PC-3 (cell line): ENCODE results near the gene SATL1. TPM values are rescaled to one million over a fixed set of nuclear protein-coding genes. Genes with fewer than 3 reads are reported as not detected.
"Not testable (repeated sequence)": the region's sequence is repeated elsewhere in the genome, so short reads cannot be mapped to it uniquely, and the experiment has no call there.

Source experiments
- ATAC-seq: fragments of 200-7000 bp; cut with Tn5 transposase; 2 replicates; pipeline ENCODE4 v1.9.1; 2020; ENCODE audit warnings: mild to moderate bottlenecking, moderate library complexity
- Bru-seq: library from RNA; stranded (reverse); fragments of 400-500 nt; gene quantifications from one replicate; lab custom pipeline; 2021; lab: Mats Ljungman, UMichigan
- BruChase-seq, 2 experiments: library from RNA; stranded (reverse); fragments of 400-500 nt; gene quantifications; one replicate each; lab custom pipeline; 2021; lab: Mats Ljungman, UMichigan
- BruUV-seq: library from RNA; stranded (reverse); fragments of 400-500 nt; replicated peaks from 2 replicates; lab custom pipeline; 2021; lab: Mats Ljungman, UMichigan
- CTCF ChIA-PET: fragments of 300-600 bp; sonication (Branson Sonifier 250); formaldehyde crosslinking; loops from one replicate; lab custom pipeline; 2022; ENCODE audit warnings: antibody characterized with exemption; lab: Charles Lee
- POLR2A ChIA-PET: fragments of 300-600 bp; sonication (Branson Sonifier 250); formaldehyde crosslinking; loops from one replicate; lab custom pipeline; 2022; ENCODE audit warnings: antibody characterized with exemption; ENCODE audit not compliant: unreplicated experiment; lab: Charles Lee
- DNase-seq: peaks from one replicate; pipeline ENCODE4 v3.0.0-alpha.2; 2015
- H2AFZ ChIP-seq: fragments of 300-600 bp; sonication (generic); 2 replicates; pipeline ENCODE4 v1.6.0; 2016; ENCODE audit warnings: antibody characterized with exemption, low read length
- H3F3A ChIP-seq: fragments of 300-600 bp; sonication (generic); one replicate; pipeline ENCODE4 v1.6.0; 2017; ENCODE audit warnings: antibody characterized with exemption, low read length, control low read depth, mild to moderate bottlenecking; ENCODE audit not compliant: unreplicated experiment
- H3K27ac ChIP-seq: fragments of 300-600 bp; sonication (generic); 2 replicates; pipeline ENCODE4 v1.5.1; 2016; ENCODE audit warnings: mild to moderate bottlenecking, low read length
- H3K27me3 ChIP-seq: fragments of 300-600 bp; sonication (generic); 2 replicates; pipeline ENCODE4 v1.6.1; 2016; ENCODE audit warnings: low read length, mixed read lengths
- H3K36me3 ChIP-seq: fragments of 300-600 bp; sonication (generic); 2 replicates; pipeline ENCODE4 v1.6.1; 2016; ENCODE audit warnings: low read depth, mixed run types, low read length, mixed read lengths
- H3K4me1 ChIP-seq: fragments of 300-600 bp; sonication (generic); 2 replicates; pipeline ENCODE4 v1.5.1; 2016; ENCODE audit warnings: low read length; ENCODE audit not compliant: insufficient read depth
- H3K4me2 ChIP-seq: fragments of 300-600 bp; sonication (generic); 2 replicates; pipeline ENCODE4 v1.6.0; 2016; ENCODE audit warnings: low read length
- H3K4me3 ChIP-seq: fragments of 300-600 bp; sonication (generic); 2 replicates; pipeline ENCODE4 v1.5.1; 2016; ENCODE audit warnings: mild to moderate bottlenecking, low read length, mixed read lengths
- H3K79me2 ChIP-seq: fragments of 300-600 bp; sonication (generic); 2 replicates; pipeline ENCODE4 v1.6.1; 2017; ENCODE audit warnings: low read length, mixed read lengths
- H3K9ac ChIP-seq: fragments of 300-600 bp; sonication (generic); 2 replicates; pipeline ENCODE4 v1.6.0; 2016; ENCODE audit warnings: mild to moderate bottlenecking, low read length
- H3K9me2 ChIP-seq: fragments of 300-600 bp; sonication (generic); replicated peaks from 2 replicates; pipeline ENCODE4 v1.6.1; 2016; ENCODE audit warnings: mixed run types, low read length, mixed read lengths
- H3K9me3 ChIP-seq: fragments of 300-600 bp; sonication (generic); 2 replicates; pipeline ENCODE4 v1.6.1; 2016; ENCODE audit warnings: low read length, mixed read lengths
- H4K20me1 ChIP-seq: fragments of 300-600 bp; sonication (generic); 2 replicates; pipeline ENCODE4 v1.6.1; 2016; ENCODE audit warnings: low read length, mixed read lengths
- EZH2 ChIP-seq: fragments of 300-600 bp; sonication (generic); IDR thresholded peaks from one replicate; pipeline ENCODE4 v1.6.1; 2017; ENCODE audit warnings: antibody characterized with exemption, mild to moderate bottlenecking, low read length; ENCODE audit not compliant: unreplicated experiment
- EZH2phosphoT487 ChIP-seq: fragments of 300-600 bp; sonication (generic); IDR thresholded peaks from 2 replicates; pipeline ENCODE4 v1.6.1; 2018; ENCODE audit warnings: mild to moderate bottlenecking, antibody characterized with exemption, low read length, borderline replicate concordance
- intact Hi-C: fragments of 100-400 bp; cut with micrococcal nuclease; formaldehyde crosslinking; loops from 2 replicates; pipeline ENCODE4 v1.9.0; 2023
- long read RNA-seq: library from polyadenylated mRNA; unstranded; transcript quantifications from one replicate; pipeline ENCODE4 v2.0.0, GENCODE V29; 2021; ENCODE audit not compliant: unreplicated experiment
- total RNA-seq: library from RNA; depleted of rRNA; stranded (reverse); fragments of >200 nt; gene quantifications from 2 replicates; pipeline ENCODE4 v1.2.3, GENCODE V29; 2014; rRNA removed
- TF ChIP-seq, protein P1 (sequence below): fragments of 300-600 bp; sonication (generic); conservative IDR thresholded peaks from 2 replicates; pipeline ENCODE4 v1.5.1; 2017; ENCODE audit warnings: antibody characterized with exemption, low read depth, mild to moderate bottlenecking, low read length

The SATL1 gene, protein sequence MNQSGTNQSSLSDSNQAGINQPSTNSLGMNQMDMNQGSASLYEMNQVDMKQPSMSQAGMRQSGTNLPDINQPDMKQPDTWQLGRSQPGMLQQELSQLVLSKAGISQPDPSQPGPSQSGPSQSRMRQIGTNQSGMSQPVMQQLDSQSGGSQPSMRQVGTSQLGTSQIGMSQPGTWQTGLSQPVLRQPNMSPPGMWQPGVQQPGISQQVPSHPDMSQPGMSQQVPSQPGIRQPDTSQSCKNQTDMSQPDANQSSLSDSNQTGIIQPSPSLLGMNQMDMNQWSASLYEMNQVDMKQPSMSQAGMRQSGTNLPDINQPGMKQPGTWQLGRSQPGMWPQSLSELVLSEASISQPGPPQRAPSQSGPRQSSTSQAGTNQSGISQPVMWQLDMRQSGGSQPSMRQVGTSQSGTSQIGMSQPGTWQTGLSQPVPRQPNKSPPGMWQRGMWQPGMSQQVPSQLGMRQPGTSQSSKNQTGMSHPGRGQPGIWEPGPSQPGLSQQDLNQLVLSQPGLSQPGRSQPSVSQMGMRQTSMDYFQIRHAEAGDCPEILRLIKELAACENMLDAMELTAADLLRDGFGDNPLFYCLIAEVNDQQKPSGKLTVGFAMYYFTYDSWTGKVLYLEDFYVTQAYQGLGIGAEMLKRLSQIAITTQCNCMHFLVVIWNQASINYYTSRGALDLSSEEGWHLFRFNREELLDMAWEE
- total RNA-seq (not detected in 2 replicates), Bru-seq, nascent RNA (percentile 6 among the genes with signal in this experiment), BruChase-seq, experiment 1, labeled RNA remaining after a 6-hour chase (percentile 4 among the genes with signal in this experiment), BruChase-seq, experiment 2, labeled RNA remaining after a 2-hour chase (percentile 6 among the genes with signal in this experiment)
- long read RNA-seq: 0 reads

DNA sequence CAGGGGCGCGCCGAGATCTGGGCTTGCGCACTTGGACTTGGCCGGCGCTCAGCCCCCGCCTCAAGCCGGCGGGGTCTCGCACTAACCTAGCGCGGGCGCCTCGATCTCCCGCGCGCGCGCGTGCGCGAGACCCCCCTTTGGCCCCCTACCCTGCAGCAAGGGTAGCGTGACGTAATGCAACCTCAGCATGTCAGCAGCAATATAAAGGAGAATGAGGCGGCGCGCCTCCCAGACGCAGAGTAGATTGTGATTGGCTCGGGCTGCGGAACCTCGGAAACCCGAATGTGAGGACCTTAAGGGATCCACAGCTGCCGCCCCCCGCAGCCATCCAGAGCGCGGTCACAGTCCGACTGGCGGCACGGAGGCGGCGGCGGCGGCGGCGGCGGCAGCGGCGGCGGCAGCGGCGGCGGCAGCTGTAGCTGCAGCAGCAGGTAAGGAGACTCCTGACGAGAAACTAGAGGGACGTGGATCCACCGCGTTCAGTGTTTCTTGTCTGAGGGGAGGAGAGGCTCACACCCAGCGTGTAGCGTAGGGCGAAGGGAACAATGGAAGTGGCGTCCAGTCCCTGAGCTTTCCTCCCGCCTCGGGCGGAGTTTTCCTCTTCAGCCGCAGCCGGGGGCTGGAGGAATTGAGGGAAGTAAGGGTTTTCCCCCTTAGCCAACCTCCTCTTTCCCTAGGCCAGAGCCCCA is at the start of gene SATL1, which contains the start of gene ZNF711:
Gene SATL1, minus strand, starts transcription at position 19 of the 689 bp plus-strand sequence. CDS start 134,811 bp downstream, outside the sequence.
Gene ZNF711, plus strand, starts transcription at position 231 of the 689 bp plus-strand sequence. CDS start 3,582 bp downstream, outside the sequence.
- no peaks in the 10 kb centered on the region for H4K20me1 ChIP-seq
- H3K9me3 ChIP-seq: no peaks in the 10 kb centered on the region
- H3K9me2 ChIP-seq: no peaks in the 10 kb centered on the region
- H3K36me3 ChIP-seq: no peaks in the 10 kb centered on the region
- DNase-seq (no peak), ATAC-seq (peak; percentile 75)
- H3K4me3 ChIP-seq: peak within 1 kb of the TSS; percentile 71
- no peaks in the 10 kb centered on the region for H3K4me1 ChIP-seq
- ChIA-PET POLR2A (interaction anchor here (0.5 to 0.6 kb wide), 2 partner anchors 133 to 681 kb away, joined by 3 to 4 read pairs; no protein-coding TSS in a partner anchor), CTCF (no interaction called here)
- no peak within 1 kb of the TSS for H3K27ac ChIP-seq
- TF ChIP-seq EZH2phosphoT487 (no peak), EZH2 (no peak)
- TF ChIP-seq, protein P1, sequence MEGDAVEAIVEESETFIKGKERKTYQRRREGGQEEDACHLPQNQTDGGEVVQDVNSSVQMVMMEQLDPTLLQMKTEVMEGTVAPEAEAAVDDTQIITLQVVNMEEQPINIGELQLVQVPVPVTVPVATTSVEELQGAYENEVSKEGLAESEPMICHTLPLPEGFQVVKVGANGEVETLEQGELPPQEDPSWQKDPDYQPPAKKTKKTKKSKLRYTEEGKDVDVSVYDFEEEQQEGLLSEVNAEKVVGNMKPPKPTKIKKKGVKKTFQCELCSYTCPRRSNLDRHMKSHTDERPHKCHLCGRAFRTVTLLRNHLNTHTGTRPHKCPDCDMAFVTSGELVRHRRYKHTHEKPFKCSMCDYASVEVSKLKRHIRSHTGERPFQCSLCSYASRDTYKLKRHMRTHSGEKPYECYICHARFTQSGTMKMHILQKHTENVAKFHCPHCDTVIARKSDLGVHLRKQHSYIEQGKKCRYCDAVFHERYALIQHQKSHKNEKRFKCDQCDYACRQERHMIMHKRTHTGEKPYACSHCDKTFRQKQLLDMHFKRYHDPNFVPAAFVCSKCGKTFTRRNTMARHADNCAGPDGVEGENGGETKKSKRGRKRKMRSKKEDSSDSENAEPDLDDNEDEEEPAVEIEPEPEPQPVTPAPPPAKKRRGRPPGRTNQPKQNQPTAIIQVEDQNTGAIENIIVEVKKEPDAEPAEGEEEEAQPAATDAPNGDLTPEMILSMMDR: no peak
- peaks cover 18% of the 10 kb centered on the region for H3K27me3 ChIP-seq
- H3K4me2 ChIP-seq: peak within 1 kb of the TSS; percentile 90
- no peaks in the 10 kb centered on the region for H3K79me2 ChIP-seq
- peak within 1 kb of the TSS; percentile 29 for H3K9ac ChIP-seq
- H3F3A ChIP-seq: no peaks in the 10 kb centered on the region
- H2AFZ ChIP-seq: peak within 1 kb of the TSS; percentile 93
- BruUV-seq: no TSS peak
- intact Hi-C loops: no loop called here

DNA sequence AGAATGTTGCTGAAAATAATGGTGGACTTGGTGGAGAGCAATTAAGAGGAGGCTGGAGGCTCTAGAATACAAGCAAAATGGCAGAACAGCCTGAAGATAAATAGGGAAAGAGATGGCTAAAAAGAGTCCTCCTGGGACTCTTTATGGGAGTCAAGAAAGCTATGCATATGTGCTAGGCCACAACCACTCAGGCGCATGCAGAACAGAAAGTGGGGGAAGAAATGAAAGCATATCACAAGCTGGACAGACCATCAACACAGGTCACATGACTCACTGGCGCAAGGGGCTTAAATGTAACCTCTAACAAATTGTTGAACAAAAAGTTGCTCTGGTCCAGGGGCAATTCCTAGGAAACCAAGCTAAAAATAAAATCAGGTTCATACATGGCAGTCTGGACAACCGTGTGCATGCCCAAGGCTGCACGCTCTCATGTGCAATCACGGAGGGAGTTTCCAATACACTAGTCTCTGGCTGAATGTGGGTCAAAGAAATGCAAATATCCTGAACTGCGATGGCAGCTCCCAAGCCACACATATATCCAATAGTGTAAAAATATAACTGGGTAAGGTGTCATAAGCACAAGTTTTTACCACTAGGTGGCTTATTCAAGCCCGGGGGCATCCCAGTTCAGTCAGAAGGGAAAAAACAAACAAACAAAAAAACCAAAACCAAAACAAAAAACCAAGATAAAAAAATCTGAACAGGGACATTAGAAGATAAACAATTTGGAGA is 45.6 kb upstream of the SATL1 start:
- Histone ChIP-seq H3K79me2 (no peaks in the 10 kb centered on the region), H4K20me1 (no peaks in the 10 kb centered on the region), H2AFZ (no peak overlapping the region), H3K9me2 (no peaks in the 10 kb centered on the region), H3K36me3 (no peaks in the 10 kb centered on the region), H3K27me3 (no peaks in the 10 kb centered on the region), H3K4me2 (no peak overlapping the region), H3F3A (no peaks in the 10 kb centered on the region), H3K9ac (no peak overlapping the region), H3K27ac (no peak overlapping the region), H3K4me1 (no peaks in the 10 kb centered on the region), H3K4me3 (no peak overlapping the region), H3K9me3 (no peaks in the 10 kb centered on the region)
- no peak for ATAC-seq
- TF ChIP-seq EZH2: no peak
- TF ChIP-seq, protein P1: peak; percentile 17; the same call in 1 of the 2 replicates
- POLR2A ChIA-PET: no interaction called here
- no peak for DNase-seq
- no TSS peak for BruUV-seq
- intact Hi-C loops: no loop called here
- CTCF ChIA-PET: no interaction called here

DNA sequence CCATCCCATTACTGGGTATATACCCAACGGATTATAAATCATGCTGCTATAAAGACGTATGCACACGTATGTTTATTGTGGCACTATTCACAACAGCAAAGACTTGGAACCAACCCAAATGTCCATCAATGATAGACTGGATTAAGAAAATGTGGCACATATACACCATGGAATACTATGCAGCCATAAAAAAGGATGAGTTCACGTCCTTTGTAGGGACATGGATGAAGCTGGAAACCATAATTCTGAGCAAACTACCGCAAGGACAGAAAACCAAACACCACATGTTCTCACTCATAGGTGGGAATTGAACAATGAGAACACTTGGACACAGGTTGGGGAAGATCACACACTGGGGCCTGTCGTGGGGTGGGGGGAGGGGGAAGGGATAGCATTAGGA is 41.7 kb upstream of the SATL1 start:
- H3K4me3 ChIP-seq, BruUV-seq, H3K9me3 ChIP-seq, H4K20me1 ChIP-seq, DNase-seq, H3K4me1 ChIP-seq, H2AFZ ChIP-seq, H3K9me2 ChIP-seq, H3F3A ChIP-seq, CTCF ChIA-PET, H3K27me3 ChIP-seq, H3K36me3 ChIP-seq, intact Hi-C loops, ATAC-seq, H3K27ac ChIP-seq, H3K4me2 ChIP-seq, H3K79me2 ChIP-seq, POLR2A ChIA-PET, H3K9ac ChIP-seq: not testable (repeated sequence)
